ENCODE data around the gene IGF1R. TPM values are rescaled to one million over a fixed set of nuclear protein-coding genes. Genes with fewer than 3 reads are reported as not detected.
A peak's percentile ranks its signal among the peaks of the same experiment; 100 is the strongest.
"Not testable (repeated sequence)": the region's sequence is repeated elsewhere in the genome, so short reads cannot be mapped to it uniquely, and the experiment has no call there.

The IGF1R gene

DNA sequence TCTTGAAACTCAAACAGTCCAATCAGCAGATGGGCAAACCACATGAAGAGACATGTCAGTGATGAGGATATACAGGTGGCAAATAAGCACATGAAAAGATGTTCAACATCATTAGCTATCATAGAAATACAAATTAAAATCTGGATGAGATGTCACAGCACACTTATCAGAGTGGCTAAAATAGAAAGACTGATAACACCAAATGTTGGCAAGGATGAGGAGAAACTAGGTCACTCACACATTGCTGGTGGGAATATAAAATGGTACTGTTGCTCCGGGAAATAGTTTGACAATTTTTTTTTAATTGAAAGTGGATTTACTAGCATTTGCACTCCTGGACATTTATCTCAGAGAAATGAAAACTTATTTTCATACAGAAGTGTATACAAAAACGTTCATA is 350.9 kb downstream of the IGF1R start:
- Histone ChIP-seq H3K4me2 (ENCODE audit: low read length) (no peak overlapping the region), H3K4me3 (ENCODE audit: low read length) (no peak overlapping the region), H3K27me3 (ENCODE audit: control insufficient read depth, insufficient read depth, low read length) (peaks cover 24% of the 10 kb centered on the region), H3K4me1 (ENCODE audit: control insufficient read depth, insufficient read depth, low read length) (no peaks in the 10 kb centered on the region), H3K9ac (ENCODE audit: low read depth, low read length) (no peak overlapping the region), H3K36me3 (ENCODE audit: insufficient read depth, low read length) (no peaks in the 10 kb centered on the region), H3K9me3 (replicated peaks; ENCODE audit: low read length) (no peaks in the 10 kb centered on the region)

DNA sequence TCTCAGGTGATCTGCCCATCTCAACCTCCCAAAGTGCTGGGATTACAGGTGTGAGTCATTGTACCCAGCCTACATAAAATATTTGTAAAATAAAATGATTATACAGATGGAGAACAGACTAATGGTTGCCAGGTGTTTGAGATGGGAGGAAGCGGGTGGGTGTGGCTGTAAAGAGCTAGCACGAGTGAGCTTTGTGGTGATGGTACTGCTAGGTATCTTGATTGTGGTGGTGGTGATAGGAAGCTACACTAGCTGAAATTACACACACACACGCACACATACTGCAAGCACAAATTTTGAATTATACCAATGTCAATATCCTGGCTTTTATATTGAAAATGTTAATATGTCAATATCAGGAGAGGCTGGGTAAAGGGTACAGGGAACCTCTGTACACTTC is 353.9 kb downstream of the IGF1R start:
- peaks cover 24% of the 10 kb centered on the region for H3K27me3 ChIP-seq (ENCODE audit: control insufficient read depth, insufficient read depth, low read length)
- H3K4me1 ChIP-seq (ENCODE audit: control insufficient read depth, insufficient read depth, low read length), result no peaks in the 10 kb centered on the region
- H3K9me3 ChIP-seq (replicated peaks; ENCODE audit: low read length), result no peaks in the 10 kb centered on the region
- H3K4me2 ChIP-seq (ENCODE audit: low read length), result no peak overlapping the region
- no peaks in the 10 kb centered on the region for H3K36me3 ChIP-seq (ENCODE audit: insufficient read depth, low read length)
- no peak overlapping the region for H3K9ac ChIP-seq (ENCODE audit: low read depth, low read length)
- H3K4me3 ChIP-seq (ENCODE audit: low read length), result no peak overlapping the region

DNA sequence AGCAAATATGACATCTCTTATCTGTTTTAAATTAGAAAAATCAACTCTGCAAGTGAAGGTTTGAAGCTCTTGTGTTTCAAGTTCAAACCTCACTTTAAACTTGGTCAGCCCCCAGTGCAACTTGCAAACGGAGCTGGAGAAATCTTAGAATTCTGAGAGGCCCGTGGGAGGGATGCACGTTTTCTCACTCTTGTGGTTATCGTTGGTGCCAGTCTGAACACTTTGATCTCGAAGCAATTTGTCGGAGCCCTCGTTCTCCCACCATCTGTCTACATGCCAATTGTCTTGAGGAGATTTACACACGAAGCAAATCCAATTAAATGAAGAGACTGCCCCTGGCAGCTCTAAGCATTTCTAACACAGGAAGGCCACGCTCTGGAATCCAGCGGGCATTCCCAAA is 355.0 kb downstream of the IGF1R start:
- H3K9me3 ChIP-seq (replicated peaks; ENCODE audit: low read length); H3K36me3 ChIP-seq (ENCODE audit: insufficient read depth, low read length); H3K4me3 ChIP-seq (ENCODE audit: low read length); H3K9ac ChIP-seq (ENCODE audit: low read depth, low read length); H3K4me2 ChIP-seq (ENCODE audit: low read length); H3K4me1 ChIP-seq (ENCODE audit: control insufficient read depth, insufficient read depth, low read length): not testable (repeated sequence)
- H3K27me3 ChIP-seq (ENCODE audit: control insufficient read depth, insufficient read depth, low read length), result peaks cover 16% of the 10 kb centered on the region

DNA sequence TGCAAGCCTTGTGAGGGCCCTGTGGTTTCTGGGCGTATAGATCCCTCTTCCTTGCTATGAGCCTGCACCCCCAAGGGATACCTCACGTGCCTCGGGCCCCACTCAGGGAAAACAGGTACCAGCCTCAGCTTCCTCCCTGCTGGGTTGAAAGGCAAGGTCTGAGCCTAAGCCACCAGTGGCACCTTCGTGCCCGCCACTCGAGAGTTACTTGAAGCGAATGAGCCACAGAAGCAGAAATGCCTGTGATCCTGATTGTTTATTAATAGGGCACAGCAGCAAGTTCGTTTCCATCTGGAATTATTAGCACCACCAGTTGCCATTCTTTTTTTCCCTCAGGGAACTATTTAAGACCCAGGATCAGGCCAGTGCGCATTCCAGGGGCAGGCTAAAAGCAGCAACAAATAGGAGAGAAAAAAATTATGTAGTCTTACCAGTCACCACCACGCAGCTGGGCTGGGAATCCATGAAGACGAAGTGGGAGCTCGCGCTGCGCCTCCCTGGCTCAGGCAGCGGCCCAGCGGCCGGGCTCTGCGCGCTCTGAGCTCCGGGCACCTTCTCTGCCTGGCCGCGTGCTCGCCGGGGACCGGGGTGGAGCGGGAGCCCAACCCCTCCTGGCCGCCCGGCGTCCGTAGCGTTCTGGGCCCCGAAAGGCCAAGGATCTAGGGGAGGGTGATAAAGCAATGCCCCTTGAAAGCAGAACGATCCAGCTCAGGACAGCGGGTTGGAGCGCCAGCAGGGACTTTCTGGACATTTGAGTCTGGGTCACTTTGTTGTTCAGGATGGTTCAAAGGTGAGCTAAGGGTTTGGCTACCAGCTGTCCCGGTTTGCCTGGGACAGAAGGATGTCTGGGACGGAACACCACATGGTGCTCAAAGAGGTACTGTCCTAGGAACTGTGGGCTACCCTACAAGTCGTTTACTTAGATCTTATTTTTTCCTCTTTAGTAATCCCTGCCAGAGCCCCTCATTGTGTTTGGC is 356.9 kb downstream of the IGF1R start:
- Histone ChIP-seq H3K27me3 (ENCODE audit: control insufficient read depth, insufficient read depth, low read length) (peaks cover 15% of the 10 kb centered on the region), H3K4me2 (ENCODE audit: low read length) (peak overlapping the region; percentile 63)
- H3K9me3 ChIP-seq (replicated peaks; ENCODE audit: low read length); H3K4me3 ChIP-seq (ENCODE audit: low read length); H3K36me3 ChIP-seq (ENCODE audit: insufficient read depth, low read length); H3K9ac ChIP-seq (ENCODE audit: low read depth, low read length); H3K4me1 ChIP-seq (ENCODE audit: control insufficient read depth, insufficient read depth, low read length): not testable (repeated sequence)

DNA sequence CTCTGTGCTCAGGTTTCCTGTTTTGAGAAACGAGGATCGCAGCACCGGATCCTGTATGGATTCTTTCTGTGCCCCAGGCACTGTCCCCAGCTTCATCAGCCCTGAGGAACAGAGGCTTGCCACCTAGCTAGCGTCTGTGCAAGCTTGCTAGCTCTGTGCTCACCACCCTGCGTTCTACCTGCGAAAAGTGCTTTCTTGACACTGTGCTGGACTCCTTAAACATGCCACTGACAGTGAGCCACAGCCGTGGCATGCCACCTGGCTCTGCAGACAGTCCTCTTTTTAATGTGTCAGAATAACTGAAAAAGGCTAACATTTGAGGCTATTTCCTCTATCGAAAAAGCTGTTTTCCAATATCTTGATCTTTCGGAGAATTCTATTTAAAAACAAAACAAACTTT is 357.8 kb downstream of the IGF1R start:
- H3K27me3 ChIP-seq (ENCODE audit: control insufficient read depth, insufficient read depth, low read length), result peaks cover 15% of the 10 kb centered on the region
- H3K4me1 ChIP-seq (ENCODE audit: control insufficient read depth, insufficient read depth, low read length), result no peaks in the 10 kb centered on the region
- H3K9me3 ChIP-seq (replicated peaks; ENCODE audit: low read length), result no peaks in the 10 kb centered on the region
- no peaks in the 10 kb centered on the region for H3K36me3 ChIP-seq (ENCODE audit: insufficient read depth, low read length)
- no peak overlapping the region for H3K9ac ChIP-seq (ENCODE audit: low read depth, low read length)
- no peak overlapping the region for H3K4me2 ChIP-seq (ENCODE audit: low read length)
- H3K4me3 ChIP-seq (ENCODE audit: low read length), result no peak overlapping the region

DNA sequence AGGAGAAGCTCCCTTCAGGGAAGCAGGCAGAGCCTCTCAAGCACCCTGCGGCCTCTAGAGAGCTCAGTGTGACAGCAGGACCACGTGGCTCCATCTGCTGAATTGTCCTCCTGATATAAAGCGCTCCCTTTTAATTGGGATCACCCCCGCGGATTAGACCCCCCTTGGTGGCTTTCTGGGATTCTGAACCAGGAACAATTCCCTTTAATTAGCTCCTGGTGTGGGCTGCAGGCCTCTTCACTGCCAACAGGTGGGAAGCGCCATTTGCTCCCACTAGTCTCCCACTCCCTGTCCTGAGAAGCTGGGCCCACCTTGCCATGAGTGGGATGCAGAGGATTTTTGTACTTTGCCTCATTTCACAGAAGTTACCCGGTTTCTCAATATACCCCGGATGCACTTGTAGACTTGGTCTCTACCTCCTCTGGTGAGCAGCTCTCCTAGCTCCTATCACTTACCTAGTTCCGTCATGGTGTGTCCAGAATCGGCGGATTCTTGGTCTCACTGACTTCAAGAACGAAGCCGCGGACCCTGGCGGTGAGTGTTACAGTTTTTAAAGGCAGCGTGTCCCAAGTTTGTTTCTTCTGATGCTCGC is 358.7 kb downstream of the IGF1R start:
- H3K4me1 ChIP-seq (ENCODE audit: control insufficient read depth, insufficient read depth, low read length), result no peaks in the 10 kb centered on the region
- H3K9me3 ChIP-seq (replicated peaks; ENCODE audit: low read length), result no peaks in the 10 kb centered on the region
- peaks cover 15% of the 10 kb centered on the region for H3K27me3 ChIP-seq (ENCODE audit: control insufficient read depth, insufficient read depth, low read length)
- H3K36me3 ChIP-seq (ENCODE audit: insufficient read depth, low read length), result no peaks in the 10 kb centered on the region
- H3K4me3 ChIP-seq (ENCODE audit: low read length), result no peak overlapping the region
- H3K9ac ChIP-seq (ENCODE audit: low read depth, low read length), result no peak overlapping the region
- H3K4me2 ChIP-seq (ENCODE audit: low read length), result no peak overlapping the region

DNA sequence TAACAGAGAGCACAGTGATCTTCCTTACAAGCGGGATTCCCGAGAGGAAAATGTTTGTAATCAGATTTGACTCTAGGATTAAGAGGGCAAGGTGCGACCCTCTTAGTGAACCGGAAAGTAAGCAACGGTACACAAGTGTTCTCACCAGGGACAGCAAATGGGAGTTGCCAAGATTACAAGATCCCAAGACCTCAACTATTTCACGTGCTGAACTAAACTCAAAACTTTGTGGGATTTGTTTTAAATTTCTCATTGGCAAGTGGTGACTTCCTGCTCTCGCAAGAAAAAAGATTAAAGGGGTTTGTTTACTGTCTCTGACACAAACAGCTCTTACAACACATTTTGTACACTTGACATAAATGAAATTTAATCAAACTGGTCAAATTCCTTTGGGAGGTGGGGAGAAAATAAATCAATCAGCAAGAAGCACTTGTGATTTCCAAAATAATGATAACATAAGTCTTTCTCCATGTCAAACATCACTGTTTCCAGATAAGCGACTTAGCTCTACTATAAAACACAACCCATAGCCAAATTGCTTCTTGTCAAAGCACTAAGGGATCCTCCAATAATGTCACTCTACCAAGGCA is 361.5 kb downstream of the IGF1R start:
- no peaks in the 10 kb centered on the region for H3K36me3 ChIP-seq (ENCODE audit: insufficient read depth, low read length)
- no peak overlapping the region for H3K4me2 ChIP-seq (ENCODE audit: low read length)
- H3K9me3 ChIP-seq (replicated peaks; ENCODE audit: low read length), result no peaks in the 10 kb centered on the region
- peaks cover 15% of the 10 kb centered on the region for H3K27me3 ChIP-seq (ENCODE audit: control insufficient read depth, insufficient read depth, low read length)
- no peak overlapping the region for H3K4me3 ChIP-seq (ENCODE audit: low read length)
- H3K4me1 ChIP-seq (ENCODE audit: control insufficient read depth, insufficient read depth, low read length), result peaks cover under 1% of the 10 kb centered on the region
- no peak overlapping the region for H3K9ac ChIP-seq (ENCODE audit: low read depth, low read length)

DNA sequence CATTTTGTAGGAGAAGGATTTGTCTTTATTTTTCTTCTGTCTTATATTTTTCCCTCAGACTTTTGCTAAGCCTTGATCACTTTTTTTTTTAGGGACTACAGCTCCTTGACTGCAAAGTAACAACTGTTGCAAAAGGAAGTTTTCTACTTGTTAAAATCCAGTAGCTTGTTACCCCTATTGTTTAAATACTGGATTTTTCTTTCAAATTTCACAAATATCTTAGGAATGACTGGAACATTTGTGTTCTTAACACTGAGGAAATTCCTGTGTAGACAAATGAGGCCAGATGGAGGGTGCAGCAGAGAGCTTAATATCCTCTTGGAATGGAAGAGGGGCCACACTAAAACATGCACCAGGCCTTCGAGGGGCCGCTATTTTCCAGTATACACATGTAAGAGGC is 362.4 kb downstream of the IGF1R start:
- Histone ChIP-seq H3K4me2 (ENCODE audit: low read length) (no peak overlapping the region), H3K4me1 (ENCODE audit: control insufficient read depth, insufficient read depth, low read length) (peaks cover 5% of the 10 kb centered on the region), H3K36me3 (ENCODE audit: insufficient read depth, low read length) (no peaks in the 10 kb centered on the region)

More for the DNA sequence above, 362.4 kb downstream of the IGF1R start:
- Histone ChIP-seq H3K9ac (ENCODE audit: low read depth, low read length) (no peak overlapping the region), H3K4me3 (ENCODE audit: low read length) (no peak overlapping the region), H3K27me3 (ENCODE audit: control insufficient read depth, insufficient read depth, low read length) (peaks cover 10% of the 10 kb centered on the region), H3K9me3 (replicated peaks; ENCODE audit: low read length) (no peaks in the 10 kb centered on the region)

Small RNAs within 50 kb of the gene (small RNA-seq; reads per million reads assigned to genes)
- gene MIR4714, result not detected

Data from skeletal muscle satellite cell (primary cell).